ENCODE measurements around the gene FBN2.

- TF ChIP-seq POLR2A (IDR thresholded peaks at IDR 0.05; ENCODE audit: borderline replicate concordance, extremely low read depth, insufficient read depth, insufficient read length) = no peak
- no peak for TF ChIP-seq CEBPB (IDR thresholded peaks at IDR 0.05; ENCODE audit: low read depth)
- no peak for TF ChIP-seq CTCF (IDR thresholded peaks at IDR 0.05 in 2 of 3, conservative IDR thresholded peaks at IDR 0.05 in 1 of 3; ENCODE audit: borderline replicate concordance in 1 of 3, insufficient read depth in 1 of 3, low read depth in 2 of 3, low read length in 2 of 3)
- no peak for TF ChIP-seq TCF7L2 (IDR thresholded peaks at IDR 0.05; ENCODE audit: borderline replicate concordance, extremely low read depth, insufficient read depth, insufficient read length)
- no peak for TF ChIP-seq SRF (IDR thresholded peaks at IDR 0.05; ENCODE audit: low read depth)
- no peak for TF ChIP-seq SP1 (IDR thresholded peaks at IDR 0.05; ENCODE audit: low read depth)
- TF ChIP-seq ZFX (IDR thresholded peaks at IDR 0.05) = no peak
- no peak for TF ChIP-seq POLR2AphosphoS5 (IDR thresholded peaks at IDR 0.05; ENCODE audit: low read depth, low read length)
- no peak for TF ChIP-seq ELF1 (IDR thresholded peaks at IDR 0.05; ENCODE audit: borderline replicate concordance, low read depth)
These were observed 46.8 kb downstream of the FBN2 start for GRCh38 chr5:128491291-128491690.
